ENCODE data around the gene ITFG2. TPM values are rescaled to one million over a fixed set of nuclear protein-coding genes. Genes with fewer than 3 reads are reported as not detected.
"Not testable (repeated sequence)": the region's sequence is repeated elsewhere in the genome, so short reads cannot be mapped to it uniquely, and the experiment has no call there.

Gene ITFG2
- polyA plus RNA-seq, 12 donors = 23.3 to 76.4 (median 27.6) TPM; not detected in 1

- DNase-seq = no peak
Measured at GRCh38 chr12:2858944-2859421, 46.5 kb downstream of the ITFG2 start.

- DNase-seq = no peak
Measured at GRCh38 chr12:2860170-2860569, 47.7 kb downstream of the ITFG2 start.

GRCh38 chr12:2862876-2863275 is 50.4 kb downstream of the ITFG2 start:
- no peak for DNase-seq

GRCh38 chr12:2863402-2863801 is 50.9 kb downstream of the ITFG2 start:
- DNase-seq = not testable (repeated sequence)

GRCh38 chr12:2864198-2864597 is 51.7 kb downstream of the ITFG2 start:
- DNase-seq = no peak

GRCh38 chr12:2868986-2869632 is 56.6 kb downstream of the ITFG2 start:
- DNase-seq = not testable (repeated sequence)

Other genes starting within 250 kb of the ITFG2 start
- gene FKBP4, start 17.7 kb upstream of the ITFG2 start, polyA plus RNA-seq (ENCODE audit: insufficient read length in 12 of 12) = 10 to 100 TPM in 11 of 12 donors, not detected in 1; 39.8 to 56.0 (median 47.3) TPM
- 1 to 10 TPM in 11 of 12 donors, not detected in 1; 4.9 to 7.1 (median 5.7) TPM for gene NRIP2, start 22.4 kb downstream of the ITFG2 start, polyA plus RNA-seq (ENCODE audit: insufficient read length in 12 of 12)
- gene TEX52, start 44.4 kb downstream of the ITFG2 start, polyA plus RNA-seq (ENCODE audit: insufficient read length in 12 of 12) = 1 to 10 TPM in 3 of 12 donors, under 1 TPM in 7, not detected in 2; 0.22 to 1.6 (median 0.75) TPM
- gene FOXM1, start 64.5 kb downstream of the ITFG2 start, polyA plus RNA-seq (ENCODE audit: insufficient read length in 12 of 12) = 10 to 100 TPM in 11 of 12 donors, not detected in 1; 12.1 to 32.8 (median 18.8) TPM
- 10 to 100 TPM in 11 of 12 donors, not detected in 1; 19.4 to 44.7 (median 27.3) TPM for gene RHNO1, start 64.6 kb downstream of the ITFG2 start, polyA plus RNA-seq (ENCODE audit: insufficient read length in 12 of 12)
- gene TULP3, start 78.2 kb downstream of the ITFG2 start, polyA plus RNA-seq (ENCODE audit: insufficient read length in 12 of 12) = 10 to 100 TPM in 11 of 12 donors, not detected in 1; 14.6 to 49.8 (median 26.4) TPM
- gene TEAD4, start 146.7 kb downstream of the ITFG2 start, polyA plus RNA-seq (ENCODE audit: insufficient read length in 12 of 12) = 100 to 1,000 TPM in 2 of 12 donors, 10 to 100 TPM in 9, not detected in 1; 39.9 to 122 (median 83.1) TPM

All from muscle of arm (tissue), 12 donors.